OCI-LY3 (cell line): ENCODE data around the gene ABCC8.

Experiments used
- CTCF ChIP-seq: fragments of 200-600, 300-600 bp; sonication (generic); IDR thresholded peaks from 2 replicates; pipeline ENCODE4 v1.5.1; 2014; ENCODE audit warnings: antibody characterized with exemption, low read length, low read depth
- EZH2phosphoT487 ChIP-seq: fragments of 200-600 bp; shearing (Covaris generic); IDR thresholded peaks from 2 replicates; pipeline ENCODE4 v1.6.1; 2018; ENCODE audit warnings: antibody characterized with exemption, mixed run types, low read depth

GRCh38 chr11:17410606-17411379 is 65.9 kb downstream of the ABCC8 start:
- TF ChIP-seq CTCF (no peak), EZH2phosphoT487 (no peak)
